ENCODE measurements around the gene NACAD.

DNA sequence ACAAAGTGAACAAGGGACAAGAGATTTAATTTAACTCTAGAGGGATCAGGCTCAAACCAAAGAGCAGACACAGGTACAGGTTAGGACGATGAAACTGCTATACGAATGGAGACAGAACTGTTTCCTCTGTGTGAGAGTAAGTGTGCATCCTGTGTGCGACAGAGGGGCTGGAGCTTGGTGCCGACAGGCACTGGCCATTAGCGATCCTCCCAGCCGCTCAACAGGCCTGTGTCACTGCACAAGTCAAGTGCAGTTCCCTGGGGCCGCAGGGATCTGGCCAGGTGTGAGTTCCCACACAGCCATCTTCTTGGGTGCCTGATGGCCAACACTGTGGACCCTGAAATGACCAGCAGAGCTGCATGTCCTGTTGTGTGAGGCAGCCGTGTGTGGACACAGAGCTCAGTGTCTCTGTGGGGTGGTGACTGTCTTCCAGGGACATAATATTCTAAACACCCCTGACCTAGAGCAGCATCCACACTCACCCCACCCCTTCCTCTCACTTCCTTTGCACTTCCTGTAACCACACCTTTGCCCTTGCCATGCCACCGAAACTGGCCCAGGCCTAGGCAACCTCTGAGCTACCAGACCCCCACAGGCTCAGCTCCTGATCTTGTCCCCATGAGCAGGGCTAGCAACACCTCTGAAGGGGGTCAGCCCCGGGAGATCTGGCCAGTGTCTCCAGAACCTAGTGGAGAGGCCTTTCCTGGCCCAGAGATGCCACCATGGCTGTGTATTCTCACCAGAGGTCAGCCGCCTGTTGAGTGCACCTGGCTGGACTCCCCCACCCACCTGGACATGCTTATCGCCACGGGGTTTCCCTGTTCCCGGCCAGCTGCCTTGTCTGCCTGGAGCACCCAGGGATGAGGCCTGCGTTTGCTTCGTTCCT lies 34.4 kb upstream of the NACAD start:
- TF ChIP-seq, protein P1, sequence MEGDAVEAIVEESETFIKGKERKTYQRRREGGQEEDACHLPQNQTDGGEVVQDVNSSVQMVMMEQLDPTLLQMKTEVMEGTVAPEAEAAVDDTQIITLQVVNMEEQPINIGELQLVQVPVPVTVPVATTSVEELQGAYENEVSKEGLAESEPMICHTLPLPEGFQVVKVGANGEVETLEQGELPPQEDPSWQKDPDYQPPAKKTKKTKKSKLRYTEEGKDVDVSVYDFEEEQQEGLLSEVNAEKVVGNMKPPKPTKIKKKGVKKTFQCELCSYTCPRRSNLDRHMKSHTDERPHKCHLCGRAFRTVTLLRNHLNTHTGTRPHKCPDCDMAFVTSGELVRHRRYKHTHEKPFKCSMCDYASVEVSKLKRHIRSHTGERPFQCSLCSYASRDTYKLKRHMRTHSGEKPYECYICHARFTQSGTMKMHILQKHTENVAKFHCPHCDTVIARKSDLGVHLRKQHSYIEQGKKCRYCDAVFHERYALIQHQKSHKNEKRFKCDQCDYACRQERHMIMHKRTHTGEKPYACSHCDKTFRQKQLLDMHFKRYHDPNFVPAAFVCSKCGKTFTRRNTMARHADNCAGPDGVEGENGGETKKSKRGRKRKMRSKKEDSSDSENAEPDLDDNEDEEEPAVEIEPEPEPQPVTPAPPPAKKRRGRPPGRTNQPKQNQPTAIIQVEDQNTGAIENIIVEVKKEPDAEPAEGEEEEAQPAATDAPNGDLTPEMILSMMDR (IDR thresholded peaks at IDR 0.05), result no peak
- no peak for TF ChIP-seq POLR2A (IDR thresholded peaks at IDR 0.05)
